HepG2 (cell line): ENCODE data around the gene XPO5. TPM values are rescaled to one million over a fixed set of nuclear protein-coding genes. Genes with fewer than 3 reads are reported as not detected.

Experiments used
- ARNT2 ChIP-seq: sonication (generic); formaldehyde crosslinking; IDR thresholded peaks from 2 replicates; pipeline ENCODE4 v1.8.0; 2022; ENCODE audit warnings: mild to moderate bottlenecking, low read depth, missing genetic modification reagents, moderate library complexity
- CHD2 ChIP-seq: IDR thresholded peaks from 2 replicates; pipeline ENCODE4 v1.6.1; 2011; ENCODE audit warnings: low read depth, low read length, improper control_type of control experiment
- IRF2 ChIP-seq: IDR thresholded peaks from 2 replicates; pipeline ENCODE4 v1.6.1; 2018; ENCODE audit warnings: missing genetic modification reagents, missing compliant biosample characterization
- KDM5A ChIP-seq: fragments of 200-600 bp; sonication (generic); IDR thresholded peaks from 2 replicates; pipeline ENCODE4 v1.7.0; 2018; ENCODE audit warnings: antibody characterized with exemption, mild to moderate bottlenecking, low read length, borderline replicate concordance
- LCORL ChIP-seq, 2 experiments: fragments of 450-650 bp in 1 of 2; sonication (generic) in 1 of 2; formaldehyde crosslinking in 1 of 2; IDR thresholded peaks; 2 replicates each; pipeline versions ENCODE4 v1.5.0 to v1.6.1; 2017 to 2020; ENCODE audit warnings: antibody characterized with exemption in 1 of 2, missing genetic modification reagents in 1 of 2
- PPARG ChIP-seq: conservative IDR thresholded peaks from 2 replicates; pipeline ENCODE4 v1.6.1; 2016; ENCODE audit warnings: missing biosample characterization, missing genetic modification reagents
- SRY ChIP-seq: sonication (generic); formaldehyde crosslinking; IDR thresholded peaks from 2 replicates; pipeline ENCODE4 v1.8.0; 2022; ENCODE audit warnings: mild to moderate bottlenecking, missing genetic modification reagents
- TBX3 ChIP-seq: fragments of 450-650 bp; IDR thresholded peaks from 2 replicates; pipeline ENCODE4 v1.6.1; 2017; ENCODE audit warnings: antibody characterized with exemption, mild to moderate bottlenecking, inconsistent platforms, borderline replicate concordance
- ZNF205 ChIP-seq: IDR thresholded peaks from 2 replicates; pipeline ENCODE4 v1.6.1; 2018; ENCODE audit warnings: missing biosample characterization, missing genetic modification reagents
- ZNF3 ChIP-seq: IDR thresholded peaks from 2 replicates; pipeline ENCODE4 v1.7.0; 2017; ENCODE audit warnings: inconsistent platforms
- ZNF678 ChIP-seq: sonication (generic); formaldehyde crosslinking; IDR thresholded peaks from 2 replicates; pipeline ENCODE4 v1.4.0; 2020; ENCODE audit warnings: mild to moderate bottlenecking, missing genetic modification reagents
- ZNF780A ChIP-seq: sonication (generic); formaldehyde crosslinking; IDR thresholded peaks from 2 replicates; pipeline ENCODE4 v1.8.0; 2022; ENCODE audit warnings: mild to moderate bottlenecking, missing genetic modification reagents, moderate library complexity
- polyA plus RNA-seq, 8 experiments: library from polyadenylated mRNA; depleted of rRNA in 3 of 8; stranded (reverse) in 7 of 8; unstranded in 1 of 8; fragments of >200 nt; fragmentation: Illumina TruSeq in 4 of 8; extraction: Trizol in 4 of 8; gene quantifications; 2 replicates each; pipeline versions ENCODE4 v1.2.1 to v1.2.3, GENCODE V29; 2011 to 2016; ENCODE audit warnings: low read depth in 4 of 8, missing spikeins in 1 of 8, mixed read lengths in 1 of 8; ENCODE audit not compliant: insufficient read depth in 1 of 8
- total RNA-seq, 5 experiments: library from RNA; depleted of rRNA; stranded (reverse); fragments of >200 nt; fragmentation: Illumina TruSeq; extraction: Trizol; gene quantifications; 2 replicates each; pipeline ENCODE4 v1.2.3, GENCODE V29; 2016; ENCODE audit warnings: low read depth in 1 of 5
- TF ChIP-seq, protein P1 (sequence below): sonication (generic); formaldehyde crosslinking; IDR thresholded peaks from 2 replicates; pipeline ENCODE4 v1.4.0; 2020; ENCODE audit warnings: mild to moderate bottlenecking, missing genetic modification reagents, borderline replicate concordance
- TF ChIP-seq, protein P2 (sequence below): sonication (generic); formaldehyde crosslinking; IDR thresholded peaks from 2 replicates; pipeline ENCODE4 v1.9.0; 2021; ENCODE audit warnings: missing genetic modification reagents, borderline replicate concordance
- TF ChIP-seq, protein P3 (sequence below): sonication (generic); formaldehyde crosslinking; IDR thresholded peaks from 2 replicates; pipeline ENCODE4 v1.9.0; 2021; ENCODE audit warnings: missing genetic modification reagents, borderline replicate concordance

Gene XPO5
- total and polyA plus RNA-seq, 2 of the 13 experiments (the other 11 are each of a cell fraction or from before 2014, with no cell fraction given): 52.2 to 68.0 TPM

GRCh38 chr6:43491750-43492661 lies 83.8 kb downstream of the XPO5 start (continued):
- TF ChIP-seq, protein P1, sequence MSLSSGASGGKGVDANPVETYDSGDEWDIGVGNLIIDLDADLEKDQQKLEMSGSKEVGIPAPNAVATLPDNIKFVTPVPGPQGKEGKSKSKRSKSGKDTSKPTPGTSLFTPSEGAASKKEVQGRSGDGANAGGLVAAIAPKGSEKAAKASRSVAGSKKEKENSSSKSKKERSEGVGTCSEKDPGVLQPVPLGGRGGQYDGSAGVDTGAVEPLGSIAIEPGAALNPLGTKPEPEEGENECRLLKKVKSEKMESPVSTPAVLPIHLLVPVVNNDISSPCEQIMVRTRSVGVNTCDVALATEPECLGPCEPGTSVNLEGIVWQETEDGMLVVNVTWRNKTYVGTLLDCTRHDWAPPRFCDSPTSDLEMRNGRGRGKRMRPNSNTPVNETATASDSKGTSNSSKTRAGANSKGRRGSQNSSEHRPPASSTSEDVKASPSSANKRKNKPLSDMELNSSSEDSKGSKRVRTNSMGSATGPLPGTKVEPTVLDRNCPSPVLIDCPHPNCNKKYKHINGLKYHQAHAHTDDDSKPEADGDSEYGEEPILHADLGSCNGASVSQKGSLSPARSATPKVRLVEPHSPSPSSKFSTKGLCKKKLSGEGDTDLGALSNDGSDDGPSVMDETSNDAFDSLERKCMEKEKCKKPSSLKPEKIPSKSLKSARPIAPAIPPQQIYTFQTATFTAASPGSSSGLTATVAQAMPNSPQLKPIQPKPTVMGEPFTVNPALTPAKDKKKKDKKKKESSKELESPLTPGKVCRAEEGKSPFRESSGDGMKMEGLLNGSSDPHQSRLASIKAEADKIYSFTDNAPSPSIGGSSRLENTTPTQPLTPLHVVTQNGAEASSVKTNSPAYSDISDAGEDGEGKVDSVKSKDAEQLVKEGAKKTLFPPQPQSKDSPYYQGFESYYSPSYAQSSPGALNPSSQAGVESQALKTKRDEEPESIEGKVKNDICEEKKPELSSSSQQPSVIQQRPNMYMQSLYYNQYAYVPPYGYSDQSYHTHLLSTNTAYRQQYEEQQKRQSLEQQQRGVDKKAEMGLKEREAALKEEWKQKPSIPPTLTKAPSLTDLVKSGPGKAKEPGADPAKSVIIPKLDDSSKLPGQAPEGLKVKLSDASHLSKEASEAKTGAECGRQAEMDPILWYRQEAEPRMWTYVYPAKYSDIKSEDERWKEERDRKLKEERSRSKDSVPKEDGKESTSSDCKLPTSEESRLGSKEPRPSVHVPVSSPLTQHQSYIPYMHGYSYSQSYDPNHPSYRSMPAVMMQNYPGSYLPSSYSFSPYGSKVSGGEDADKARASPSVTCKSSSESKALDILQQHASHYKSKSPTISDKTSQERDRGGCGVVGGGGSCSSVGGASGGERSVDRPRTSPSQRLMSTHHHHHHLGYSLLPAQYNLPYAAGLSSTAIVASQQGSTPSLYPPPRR (CRISPR knock-in tag): no peak
- no peak for TF ChIP-seq ZNF205 (CRISPR knock-in tag)
- TF ChIP-seq SRY (CRISPR knock-in tag): no peak
- TF ChIP-seq IRF2: no peak
- TF ChIP-seq LCORL (IDR thresholded peaks at IDR 0.05): no peak
- TF ChIP-seq LCORL (CRISPR knock-in tag; IDR thresholded peaks at IDR 0.05): 0 out of 2 replicates have a peak, but pooled peaks have one; percentile 9
- 0 out of 2 replicates have a peak, but pooled peaks have one; percentile 55 for TF ChIP-seq ARNT2 (CRISPR knock-in tag)
- no peak for TF ChIP-seq ZNF3 (CRISPR knock-in tag)
- TF ChIP-seq TBX3: no peak
- TF ChIP-seq CHD2: no peak
- no peak for TF ChIP-seq KDM5A
- TF ChIP-seq ZNF678 (CRISPR knock-in tag): no peak
- TF ChIP-seq PPARG (CRISPR knock-in tag): no peak
- TF ChIP-seq, protein P2, sequence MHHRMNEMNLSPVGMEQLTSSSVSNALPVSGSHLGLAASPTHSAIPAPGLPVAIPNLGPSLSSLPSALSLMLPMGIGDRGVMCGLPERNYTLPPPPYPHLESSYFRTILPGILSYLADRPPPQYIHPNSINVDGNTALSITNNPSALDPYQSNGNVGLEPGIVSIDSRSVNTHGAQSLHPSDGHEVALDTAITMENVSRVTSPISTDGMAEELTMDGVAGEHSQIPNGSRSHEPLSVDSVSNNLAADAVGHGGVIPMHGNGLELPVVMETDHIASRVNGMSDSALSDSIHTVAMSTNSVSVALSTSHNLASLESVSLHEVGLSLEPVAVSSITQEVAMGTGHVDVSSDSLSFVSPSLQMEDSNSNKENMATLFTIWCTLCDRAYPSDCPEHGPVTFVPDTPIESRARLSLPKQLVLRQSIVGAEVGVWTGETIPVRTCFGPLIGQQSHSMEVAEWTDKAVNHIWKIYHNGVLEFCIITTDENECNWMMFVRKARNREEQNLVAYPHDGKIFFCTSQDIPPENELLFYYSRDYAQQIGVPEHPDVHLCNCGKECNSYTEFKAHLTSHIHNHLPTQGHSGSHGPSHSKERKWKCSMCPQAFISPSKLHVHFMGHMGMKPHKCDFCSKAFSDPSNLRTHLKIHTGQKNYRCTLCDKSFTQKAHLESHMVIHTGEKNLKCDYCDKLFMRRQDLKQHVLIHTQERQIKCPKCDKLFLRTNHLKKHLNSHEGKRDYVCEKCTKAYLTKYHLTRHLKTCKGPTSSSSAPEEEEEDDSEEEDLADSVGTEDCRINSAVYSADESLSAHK: no peak
- TF ChIP-seq ZNF780A: no peak
- TF ChIP-seq, protein P3, sequence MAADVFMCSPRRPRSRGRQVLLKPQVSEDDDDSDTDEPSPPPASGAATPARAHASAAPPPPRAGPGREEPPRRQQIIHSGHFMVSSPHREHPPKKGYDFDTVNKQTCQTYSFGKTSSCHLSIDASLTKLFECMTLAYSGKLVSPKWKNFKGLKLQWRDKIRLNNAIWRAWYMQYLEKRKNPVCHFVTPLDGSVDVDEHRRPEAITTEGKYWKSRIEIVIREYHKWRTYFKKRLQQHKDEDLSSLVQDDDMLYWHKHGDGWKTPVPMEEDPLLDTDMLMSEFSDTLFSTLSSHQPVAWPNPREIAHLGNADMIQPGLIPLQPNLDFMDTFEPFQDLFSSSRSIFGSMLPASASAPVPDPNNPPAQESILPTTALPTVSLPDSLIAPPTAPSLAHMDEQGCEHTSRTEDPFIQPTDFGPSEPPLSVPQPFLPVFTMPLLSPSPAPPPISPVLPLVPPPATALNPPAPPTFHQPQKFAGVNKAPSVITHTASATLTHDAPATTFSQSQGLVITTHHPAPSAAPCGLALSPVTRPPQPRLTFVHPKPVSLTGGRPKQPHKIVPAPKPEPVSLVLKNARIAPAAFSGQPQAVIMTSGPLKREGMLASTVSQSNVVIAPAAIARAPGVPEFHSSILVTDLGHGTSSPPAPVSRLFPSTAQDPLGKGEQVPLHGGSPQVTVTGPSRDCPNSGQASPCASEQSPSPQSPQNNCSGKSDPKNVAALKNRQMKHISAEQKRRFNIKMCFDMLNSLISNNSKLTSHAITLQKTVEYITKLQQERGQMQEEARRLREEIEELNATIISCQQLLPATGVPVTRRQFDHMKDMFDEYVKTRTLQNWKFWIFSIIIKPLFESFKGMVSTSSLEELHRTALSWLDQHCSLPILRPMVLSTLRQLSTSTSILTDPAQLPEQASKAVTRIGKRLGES (CRISPR knock-in tag): no peak
